Stimulated activated CD4-positive, alpha-beta T cell treated with anti-CD3 and anti-CD28 coated beads, TNF-alpha, amount 100 ng/mL, for 1 hour (primary cell): Measurements from ENCODE around the gene CLCF1.
A peak's percentile ranks its signal among the peaks of the same experiment; 100 is the strongest.
"Not testable (repeated sequence)": the region's sequence is repeated elsewhere in the genome, so short reads cannot be mapped to it uniquely, and the experiment has no call there.

ENCODE experiments used
- DNase-seq, 3 donors: peaks; one replicate each; pipeline ENCODE4 v3.0.0-alpha.2; 2020; ENCODE audit warnings: low read depth in 3 of 3, low spot score in 1 of 3

Gene CLCF1

GRCh38 chr11:67345247-67345919 lies 28.0 kb downstream of the CLCF1 start:
- DNase-seq = no peak

DNA sequence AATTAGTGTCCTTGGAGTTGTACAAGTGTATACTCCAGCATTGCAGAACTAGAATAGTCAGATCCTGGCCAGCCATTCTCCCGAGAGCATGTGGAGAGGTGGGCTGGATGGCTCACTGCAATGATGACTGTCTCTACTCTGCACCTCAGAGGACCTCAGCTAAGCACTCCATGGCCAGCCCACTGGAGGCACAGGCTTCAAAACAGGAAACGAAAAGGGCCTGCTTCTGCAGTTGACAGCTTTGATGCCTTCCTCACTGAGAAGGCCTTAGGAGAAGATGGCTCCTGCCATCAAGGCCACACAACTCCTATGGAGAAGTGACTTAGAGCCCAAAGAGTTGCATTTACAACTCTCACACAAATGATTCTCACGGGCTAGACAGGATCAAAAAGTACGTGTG lies 29.1 kb downstream of the CLCF1 start:
- no peak for DNase-seq

DNA sequence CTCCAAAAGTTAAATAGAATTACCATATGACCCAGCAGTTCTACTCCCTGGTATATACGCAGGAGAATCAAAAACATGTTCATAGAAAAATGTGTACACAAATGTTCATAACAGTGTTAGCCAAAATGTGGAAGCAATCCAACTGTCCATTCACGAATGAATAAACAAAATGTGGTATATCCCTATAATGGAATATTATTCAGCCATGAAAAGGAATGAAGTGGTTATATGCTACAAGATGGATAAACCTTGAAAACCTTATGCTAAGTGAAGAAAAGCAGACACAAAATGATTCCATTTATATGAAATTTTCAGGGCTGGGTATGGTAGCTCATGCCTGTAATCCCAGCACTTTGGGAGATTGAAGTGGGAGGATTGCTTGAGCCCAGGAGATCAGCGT lies 36.1 kb downstream of the CLCF1 start:
- no peak for DNase-seq

DNA sequence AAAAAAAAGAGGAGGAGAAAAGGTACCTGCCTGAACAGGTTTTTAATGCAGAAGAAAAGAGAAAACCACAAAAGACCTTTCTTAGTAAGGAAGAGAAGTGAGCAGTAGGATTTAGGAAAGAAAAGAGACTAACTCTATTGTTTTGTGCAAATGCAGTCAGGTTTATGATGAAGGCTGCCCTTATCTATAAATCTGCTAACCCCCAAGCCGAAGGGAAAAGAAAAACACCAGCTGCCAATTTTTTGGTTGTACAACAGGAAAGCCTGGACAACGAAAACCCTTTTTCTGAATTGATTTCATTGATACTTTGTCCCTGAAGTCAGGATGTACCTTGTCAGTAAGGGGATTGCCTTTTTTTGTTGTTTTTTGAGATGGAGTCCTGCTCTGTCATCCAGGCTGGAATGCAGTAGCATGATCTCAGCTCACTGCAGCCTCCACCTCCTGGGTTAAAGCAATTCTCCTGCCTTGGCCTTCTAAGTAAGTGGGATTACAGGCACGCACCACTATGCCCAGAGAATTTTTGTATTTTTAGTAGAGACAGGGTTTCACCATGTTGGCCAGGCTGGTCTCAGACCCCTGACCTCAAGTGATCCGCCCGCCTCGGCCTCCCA lies 41.2 kb downstream of the CLCF1 start:
- DNase-seq = no peak

DNA sequence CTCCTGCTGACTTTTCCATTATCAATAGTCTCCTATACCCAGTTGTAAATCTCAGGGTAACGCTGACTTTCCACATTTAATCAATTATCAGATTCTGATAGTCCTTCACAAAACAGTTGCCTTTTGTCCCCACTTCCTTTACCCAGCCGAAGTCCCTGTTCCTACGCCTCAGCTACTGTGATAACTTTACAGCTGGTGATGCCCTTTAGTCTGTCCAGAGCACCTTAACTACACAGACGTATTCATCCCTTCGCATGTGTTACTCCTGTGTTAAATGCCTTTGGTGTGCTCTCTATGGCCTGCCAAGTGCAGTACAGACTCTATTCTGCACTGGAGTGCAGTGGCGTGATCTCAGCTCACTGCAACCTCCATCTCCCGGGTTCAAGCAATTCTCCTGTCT lies 49.9 kb downstream of the CLCF1 start:
- DNase-seq = no peak

- no peak for DNase-seq
These were observed 51.3 kb downstream of the CLCF1 start for GRCh38 chr11:67322049-67322448.

DNA sequence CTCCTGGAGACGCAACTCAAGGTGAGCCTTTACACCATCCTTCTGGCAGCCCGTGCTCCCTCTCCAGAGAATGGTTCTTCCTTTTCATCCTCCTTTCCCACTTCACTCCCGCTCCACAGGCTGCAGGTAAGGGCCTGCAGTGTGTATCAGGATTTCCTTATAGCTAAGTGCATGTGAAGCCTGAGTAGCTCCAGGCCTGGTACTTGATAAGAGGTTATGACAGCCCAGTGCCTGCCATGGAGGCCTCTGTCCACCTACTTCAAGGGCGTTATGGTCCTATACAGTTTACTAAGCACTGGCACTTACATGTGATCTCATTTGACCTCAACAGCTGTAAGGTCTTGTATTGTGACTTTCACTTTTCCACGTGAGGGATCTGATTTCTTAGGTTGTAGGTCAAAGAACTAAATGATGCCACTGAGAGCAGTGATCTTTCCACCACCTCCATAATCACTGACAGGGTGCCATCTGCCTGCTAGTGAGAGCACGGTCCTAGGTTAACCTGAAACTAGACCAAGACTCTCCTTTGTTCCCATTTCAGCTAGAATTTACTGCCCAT lies 52.0 kb downstream of the CLCF1 start:
- DNase-seq = no peak

- no peak for DNase-seq
These were observed 52.7 kb downstream of the CLCF1 start for GRCh38 chr11:67320691-67321090.

DNA sequence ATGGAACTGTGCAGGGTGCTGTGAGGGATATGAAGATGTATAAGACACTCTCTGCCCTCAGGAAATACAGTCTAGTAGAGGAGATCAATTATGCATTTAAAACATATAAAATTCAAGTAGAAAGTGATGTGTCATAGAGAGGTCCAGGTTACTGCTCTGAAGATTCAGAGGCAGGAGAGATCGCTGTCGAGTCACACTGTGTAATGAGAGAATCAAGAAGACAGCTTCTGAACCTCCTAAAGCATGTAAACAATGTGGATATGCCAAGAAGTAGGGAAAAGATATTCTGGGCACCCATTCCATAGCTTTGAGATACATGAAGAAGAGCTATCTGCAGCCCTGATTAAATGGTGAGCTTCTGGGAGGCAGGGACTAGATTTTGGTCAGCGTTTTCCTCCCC lies 53.4 kb downstream of the CLCF1 start:
- DNase-seq = no peak

DNA sequence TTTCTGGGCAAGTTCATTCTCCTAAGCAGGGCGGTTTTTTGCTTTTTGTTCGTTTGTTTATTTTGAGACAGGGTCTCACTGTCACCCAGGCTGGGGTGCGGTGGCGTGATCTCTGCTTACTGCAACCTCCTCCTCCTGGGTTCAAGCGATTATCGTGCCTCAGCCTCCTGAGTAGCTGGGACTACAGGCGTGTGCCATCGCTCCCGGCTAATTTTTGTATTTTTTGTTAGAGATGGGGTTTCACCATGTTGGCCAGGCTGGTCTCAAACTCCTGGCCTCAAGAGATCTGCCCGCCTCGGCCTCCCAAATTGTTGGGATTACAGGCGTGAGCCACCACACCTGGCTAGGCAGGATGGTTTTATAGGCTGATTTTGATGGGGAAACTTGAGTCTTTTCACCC lies 54.5 kb downstream of the CLCF1 start:
- not testable (repeated sequence) for DNase-seq

GRCh38 chr11:67317888-67318555 lies 55.4 kb downstream of the CLCF1 start:
- DNase-seq = no peak

DNA sequence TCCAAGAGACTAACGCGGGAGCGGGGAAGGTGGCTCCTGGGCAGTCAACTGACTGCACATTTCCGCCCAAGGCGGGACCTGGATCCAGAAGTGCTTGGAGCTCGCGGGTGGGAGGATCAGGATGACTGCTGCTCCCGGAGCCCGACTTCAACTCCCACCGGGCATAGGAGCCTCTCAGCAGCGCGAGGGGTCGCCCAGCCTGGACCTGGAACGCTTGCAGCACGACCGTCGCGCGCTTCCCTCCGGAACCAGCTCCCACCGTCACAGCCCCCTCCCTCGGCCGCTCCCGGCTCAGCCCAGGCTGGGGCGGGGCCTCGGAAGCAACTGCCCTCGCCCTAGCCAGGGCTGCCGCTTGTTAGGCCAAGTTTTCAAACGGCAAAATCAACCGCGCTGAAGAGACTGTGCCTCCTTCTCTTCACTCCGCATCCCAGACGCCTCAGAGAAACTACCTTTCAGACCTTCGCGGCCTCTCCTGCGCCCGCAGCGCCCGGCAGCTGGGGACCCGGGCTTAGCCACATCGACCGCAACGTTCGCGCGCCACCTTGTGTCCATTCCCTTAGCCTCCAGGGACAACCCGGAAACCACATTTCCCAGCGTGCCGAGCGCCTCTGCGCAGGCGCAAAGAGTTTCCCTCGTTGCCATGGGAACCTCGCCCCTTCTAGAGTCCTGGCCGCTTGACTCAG lies 56.1 kb downstream of the CLCF1 start:
- peak; percentile 97 to 98 (median 98) for DNase-seq

DNA sequence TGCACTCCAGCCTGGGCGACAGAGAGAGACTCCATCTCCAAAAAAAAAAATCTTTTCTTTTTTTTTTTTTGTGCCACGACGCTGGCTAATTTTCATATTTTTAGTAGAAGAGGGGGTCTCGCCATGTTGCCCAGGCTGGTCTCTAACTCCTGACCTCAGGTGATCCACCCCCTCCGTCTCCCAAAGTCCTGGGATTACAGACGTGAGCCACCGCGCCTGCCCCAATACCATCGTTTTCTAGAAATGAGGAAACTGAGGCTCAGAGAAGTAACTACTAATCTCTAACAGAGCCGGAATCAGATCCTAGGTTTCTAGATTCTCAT lies 56.6 kb downstream of the CLCF1 start:
- DNase-seq = no peak

GRCh38 chr11:67315325-67315909 lies 58.0 kb downstream of the CLCF1 start:
- no peak for DNase-seq

GRCh38 chr11:67314218-67314617 lies 59.2 kb downstream of the CLCF1 start:
- no peak for DNase-seq
